Neural cell (in vitro differentiated cells): Measurements from ENCODE around the gene MMP24. TPM values are rescaled to one million over a fixed set of nuclear protein-coding genes. Genes with fewer than 3 reads are reported as not detected.

ENCODE experiments used
- H2AFZ ChIP-seq: fragments of 200-600, 300-800 bp; sonication (generic), shearing (Covaris generic); 2 replicates; pipeline ENCODE4 v1.6.0; 2014; ENCODE audit warnings: low read depth, mild to moderate bottlenecking, antibody characterized with exemption, low read length, moderate library complexity
- H3F3A ChIP-seq: fragments of 200-600 bp; shearing (Covaris generic); 2 replicates; pipeline ENCODE4 v1.6.1; 2016; ENCODE audit warnings: mild to moderate bottlenecking, moderate library complexity, mixed read lengths, antibody characterized with exemption, low read length; ENCODE audit not compliant: insufficient read depth, poor library complexity, severe bottlenecking
- H3K27ac ChIP-seq: fragments of 200-600, 300-800 bp; sonication (generic), shearing (Covaris generic); 2 replicates; pipeline ENCODE4 v1.5.1; 2014; ENCODE audit warnings: mild to moderate bottlenecking, low read length, moderate library complexity
- H3K27me3 ChIP-seq: fragments of 300-800, 200-600 bp; sonication (generic), shearing (Covaris generic); 2 replicates; pipeline ENCODE4 v1.6.0; 2014; ENCODE audit warnings: mild to moderate bottlenecking, low read depth, low read length, moderate library complexity; ENCODE audit not compliant: insufficient read depth
- H3K36me3 ChIP-seq: fragments of 300-800, 200-600 bp; sonication (generic), shearing (Covaris generic); 2 replicates; pipeline ENCODE4 v1.5.1; 2014; ENCODE audit warnings: mild to moderate bottlenecking, antibody characterized with exemption, low read length, moderate library complexity; ENCODE audit not compliant: insufficient read depth
- H3K4me2 ChIP-seq: fragments of 300-800, 200-600 bp; sonication (generic), shearing (Covaris generic); 2 replicates; pipeline ENCODE4 v1.6.0; 2014; ENCODE audit warnings: mild to moderate bottlenecking, low read length
- H3K4me3 ChIP-seq: fragments of 300-800, 200-600 bp; sonication (generic), shearing (Covaris generic); 2 replicates; pipeline ENCODE4 v1.5.1; 2014; ENCODE audit warnings: mild to moderate bottlenecking, low read length, moderate library complexity
- H3K79me2 ChIP-seq: fragments of 200-600 bp; shearing (Covaris generic); replicated peaks from 2 replicates; pipeline ENCODE4 v1.6.0; 2014; ENCODE audit warnings: mild to moderate bottlenecking, low read length, moderate library complexity; ENCODE audit not compliant: insufficient read depth
- H3K9ac ChIP-seq: fragments of 300-800, 200-600 bp; sonication (generic), shearing (Covaris generic); 2 replicates; pipeline ENCODE4 v1.6.1; 2016; ENCODE audit warnings: mild to moderate bottlenecking, low read length, mixed read lengths
- H3K9me2 ChIP-seq: fragments of 200-600 bp; shearing (Covaris generic); 2 replicates; pipeline ENCODE4 v1.6.1; 2016; ENCODE audit warnings: mild to moderate bottlenecking, low read length, mixed read lengths; ENCODE audit not compliant: insufficient read depth
- H3K9me3 ChIP-seq: fragments of 200-600, 300-800 bp; sonication (generic), shearing (Covaris generic); 2 replicates; pipeline ENCODE4 v1.6.1; 2016; ENCODE audit warnings: mild to moderate bottlenecking, mixed run types, low read length, moderate library complexity, mixed read lengths
- H4K20me1 ChIP-seq: fragments of 200-600 bp; shearing (Covaris generic); 2 replicates; pipeline ENCODE4 v1.6.1; 2016; ENCODE audit warnings: mild to moderate bottlenecking, mixed run types; ENCODE audit not compliant: insufficient read depth
- EP300 ChIP-seq: fragments of 450-650 bp; conservative IDR thresholded peaks from 2 replicates; pipeline ENCODE4 v1.6.1; 2014; ENCODE audit warnings: antibody characterized with exemption, mild to moderate bottlenecking, moderate library complexity; ENCODE audit not compliant: poor library complexity, severe bottlenecking
- EZH2 ChIP-seq: fragments of 200-600, 300-800 bp; shearing (Covaris generic), sonication (generic); IDR thresholded peaks from 2 replicates; pipeline ENCODE4 v1.6.1; 2014; ENCODE audit warnings: antibody characterized with exemption, low read length, borderline replicate concordance, mild to moderate bottlenecking; ENCODE audit not compliant: insufficient read depth, poor library complexity, severe bottlenecking
- MXI1 ChIP-seq: fragments of 450-650 bp; conservative IDR thresholded peaks from 2 replicates; pipeline ENCODE4 v1.6.1; 2014; ENCODE audit warnings: antibody characterized with exemption, mild to moderate bottlenecking; ENCODE audit not compliant: poor library complexity, severe bottlenecking
- POLR2AphosphoS5 ChIP-seq: IDR thresholded peaks from 2 replicates; pipeline ENCODE4 v1.6.1; 2012
- RAD21 ChIP-seq: fragments of 450-650 bp; conservative IDR thresholded peaks from 2 replicates; pipeline ENCODE4 v1.6.1; 2014; ENCODE audit warnings: antibody characterized with exemption, mild to moderate bottlenecking, moderate library complexity
- SMC3 ChIP-seq: fragments of 450-650 bp; conservative IDR thresholded peaks from 2 replicates; pipeline ENCODE4 v1.6.1; 2014; ENCODE audit warnings: antibody characterized with exemption, mild to moderate bottlenecking, moderate library complexity; ENCODE audit not compliant: poor library complexity
- TAF1 ChIP-seq: IDR thresholded peaks from 2 replicates; pipeline ENCODE4 v1.6.1; 2012; ENCODE audit warnings: low read depth
- polyA plus RNA-seq: library from polyadenylated mRNA; depleted of rRNA; stranded (reverse); fragments of >200 nt; gene quantifications from 2 replicates; pipeline ENCODE4 v1.2.3, GENCODE V29; 2014
- TF ChIP-seq, protein P1 (sequence below): IDR thresholded peaks from 2 replicates; pipeline ENCODE4 v1.6.1; 2012; ENCODE audit warnings: borderline replicate concordance
- TF ChIP-seq, protein P2 (sequence below): fragments of 450-650 bp; IDR thresholded peaks from 2 replicates; pipeline ENCODE4 v1.5.1; 2014; ENCODE audit warnings: antibody characterized with exemption, mild to moderate bottlenecking, moderate library complexity; ENCODE audit not compliant: poor library complexity, severe bottlenecking

Gene MMP24
- polyA plus RNA-seq, 1 donor from 2014 or later, result 57.4 TPM

DNA sequence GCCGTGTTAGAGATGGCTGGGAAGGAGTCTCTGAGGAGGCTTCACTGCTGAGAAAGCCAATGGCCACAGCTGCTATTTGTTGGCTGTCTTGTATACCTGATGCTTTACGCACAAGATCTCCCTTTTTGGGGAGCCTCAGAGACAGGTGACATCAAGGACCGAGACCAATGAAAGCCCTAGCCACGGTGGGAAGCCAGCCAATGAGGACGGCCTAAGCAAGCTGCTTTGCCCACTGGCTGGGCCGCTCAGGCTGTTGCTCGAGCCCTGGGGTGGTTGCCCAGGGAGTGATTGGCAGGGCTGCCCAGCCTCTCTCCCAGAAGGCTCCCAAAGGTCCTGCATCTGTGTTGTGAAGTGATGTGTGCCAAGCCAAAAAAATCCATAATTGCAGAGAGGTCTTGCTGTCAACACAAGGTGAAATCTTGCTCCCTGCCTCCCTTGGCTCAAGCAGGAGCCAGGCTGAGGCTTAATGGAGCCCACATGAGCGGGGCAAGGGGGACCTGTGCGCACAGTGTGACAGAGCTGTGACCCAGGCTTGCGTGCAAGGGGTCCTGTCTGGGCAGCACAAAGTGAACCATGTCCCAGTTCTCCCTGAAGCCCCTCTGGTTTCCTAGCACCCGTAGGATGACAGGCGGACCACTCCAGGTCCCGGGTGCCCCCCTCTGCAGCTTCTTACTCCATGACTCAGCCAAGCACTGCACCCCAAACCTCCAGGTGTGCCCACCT, 47.1 kb downstream of the MMP24 start:
- no peaks in the 10 kb centered on the region for H3K36me3 ChIP-seq
- H3K4me2 ChIP-seq, result no peak overlapping the region
- no peaks in the 10 kb centered on the region for H4K20me1 ChIP-seq
- H3K27ac ChIP-seq, result no peak overlapping the region
- TF ChIP-seq SMC3 (no peak), POLR2AphosphoS5 (no peak), RAD21 (no peak), MXI1 (no peak), TAF1 (no peak), EP300 (no peak), EZH2 (no peak)
- TF ChIP-seq, protein P1, sequence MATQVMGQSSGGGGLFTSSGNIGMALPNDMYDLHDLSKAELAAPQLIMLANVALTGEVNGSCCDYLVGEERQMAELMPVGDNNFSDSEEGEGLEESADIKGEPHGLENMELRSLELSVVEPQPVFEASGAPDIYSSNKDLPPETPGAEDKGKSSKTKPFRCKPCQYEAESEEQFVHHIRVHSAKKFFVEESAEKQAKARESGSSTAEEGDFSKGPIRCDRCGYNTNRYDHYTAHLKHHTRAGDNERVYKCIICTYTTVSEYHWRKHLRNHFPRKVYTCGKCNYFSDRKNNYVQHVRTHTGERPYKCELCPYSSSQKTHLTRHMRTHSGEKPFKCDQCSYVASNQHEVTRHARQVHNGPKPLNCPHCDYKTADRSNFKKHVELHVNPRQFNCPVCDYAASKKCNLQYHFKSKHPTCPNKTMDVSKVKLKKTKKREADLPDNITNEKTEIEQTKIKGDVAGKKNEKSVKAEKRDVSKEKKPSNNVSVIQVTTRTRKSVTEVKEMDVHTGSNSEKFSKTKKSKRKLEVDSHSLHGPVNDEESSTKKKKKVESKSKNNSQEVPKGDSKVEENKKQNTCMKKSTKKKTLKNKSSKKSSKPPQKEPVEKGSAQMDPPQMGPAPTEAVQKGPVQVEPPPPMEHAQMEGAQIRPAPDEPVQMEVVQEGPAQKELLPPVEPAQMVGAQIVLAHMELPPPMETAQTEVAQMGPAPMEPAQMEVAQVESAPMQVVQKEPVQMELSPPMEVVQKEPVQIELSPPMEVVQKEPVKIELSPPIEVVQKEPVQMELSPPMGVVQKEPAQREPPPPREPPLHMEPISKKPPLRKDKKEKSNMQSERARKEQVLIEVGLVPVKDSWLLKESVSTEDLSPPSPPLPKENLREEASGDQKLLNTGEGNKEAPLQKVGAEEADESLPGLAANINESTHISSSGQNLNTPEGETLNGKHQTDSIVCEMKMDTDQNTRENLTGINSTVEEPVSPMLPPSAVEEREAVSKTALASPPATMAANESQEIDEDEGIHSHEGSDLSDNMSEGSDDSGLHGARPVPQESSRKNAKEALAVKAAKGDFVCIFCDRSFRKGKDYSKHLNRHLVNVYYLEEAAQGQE, result no peak
- TF ChIP-seq, protein P2, sequence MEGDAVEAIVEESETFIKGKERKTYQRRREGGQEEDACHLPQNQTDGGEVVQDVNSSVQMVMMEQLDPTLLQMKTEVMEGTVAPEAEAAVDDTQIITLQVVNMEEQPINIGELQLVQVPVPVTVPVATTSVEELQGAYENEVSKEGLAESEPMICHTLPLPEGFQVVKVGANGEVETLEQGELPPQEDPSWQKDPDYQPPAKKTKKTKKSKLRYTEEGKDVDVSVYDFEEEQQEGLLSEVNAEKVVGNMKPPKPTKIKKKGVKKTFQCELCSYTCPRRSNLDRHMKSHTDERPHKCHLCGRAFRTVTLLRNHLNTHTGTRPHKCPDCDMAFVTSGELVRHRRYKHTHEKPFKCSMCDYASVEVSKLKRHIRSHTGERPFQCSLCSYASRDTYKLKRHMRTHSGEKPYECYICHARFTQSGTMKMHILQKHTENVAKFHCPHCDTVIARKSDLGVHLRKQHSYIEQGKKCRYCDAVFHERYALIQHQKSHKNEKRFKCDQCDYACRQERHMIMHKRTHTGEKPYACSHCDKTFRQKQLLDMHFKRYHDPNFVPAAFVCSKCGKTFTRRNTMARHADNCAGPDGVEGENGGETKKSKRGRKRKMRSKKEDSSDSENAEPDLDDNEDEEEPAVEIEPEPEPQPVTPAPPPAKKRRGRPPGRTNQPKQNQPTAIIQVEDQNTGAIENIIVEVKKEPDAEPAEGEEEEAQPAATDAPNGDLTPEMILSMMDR, result no peak
- no peaks in the 10 kb centered on the region for H3K9me2 ChIP-seq
- H3F3A ChIP-seq, result no peaks in the 10 kb centered on the region
- H3K9ac ChIP-seq, result no peak overlapping the region
- H3K9me3 ChIP-seq, result no peaks in the 10 kb centered on the region
- no peak overlapping the region for H2AFZ ChIP-seq
- H3K27me3 ChIP-seq, result no peaks in the 10 kb centered on the region
- H3K79me2 ChIP-seq, result peaks cover 5% of the 10 kb centered on the region
- H3K4me3 ChIP-seq, result no peak overlapping the region

DNA sequence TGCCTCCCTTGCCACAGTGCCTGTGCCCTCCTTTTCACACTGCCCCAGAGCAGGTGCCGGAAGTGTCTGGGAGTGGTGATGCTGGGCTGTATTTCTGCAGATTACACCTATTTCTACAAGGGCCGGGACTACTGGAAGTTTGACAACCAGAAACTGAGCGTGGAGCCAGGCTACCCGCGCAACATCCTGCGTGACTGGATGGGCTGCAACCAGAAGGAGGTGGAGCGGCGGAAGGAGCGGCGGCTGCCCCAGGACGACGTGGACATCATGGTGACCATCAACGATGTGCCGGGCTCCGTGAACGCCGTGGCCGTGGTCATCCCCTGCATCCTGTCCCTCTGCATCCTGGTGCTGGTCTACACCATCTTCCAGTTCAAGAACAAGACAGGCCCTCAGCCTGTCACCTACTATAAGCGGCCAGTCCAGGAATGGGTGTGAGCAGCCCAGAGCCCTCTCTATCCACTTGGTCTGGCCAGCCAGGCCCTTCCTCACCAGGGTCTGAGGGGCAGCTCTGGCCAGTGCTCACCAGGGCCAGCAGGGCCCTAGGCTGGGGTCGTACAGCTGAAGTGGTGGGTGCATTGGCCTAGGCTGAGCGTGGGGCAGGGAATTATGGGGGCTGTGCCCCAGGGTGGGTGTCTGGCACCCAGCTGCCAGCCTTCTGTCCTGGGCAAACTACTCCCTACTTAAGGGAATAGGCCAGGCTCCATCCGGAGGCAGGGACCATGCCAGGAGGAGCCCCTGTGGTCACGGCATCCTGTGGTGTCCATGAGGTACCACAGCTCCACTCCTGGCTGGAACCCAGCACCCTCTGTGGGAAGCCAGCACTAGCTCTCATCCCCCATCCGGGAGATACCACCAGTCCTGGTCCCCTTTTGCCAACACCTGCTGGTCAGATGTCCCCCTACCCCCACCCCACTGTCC, 47.9 kb downstream of the MMP24 start:
- Histone ChIP-seq H3K4me2 (no peak overlapping the region), H3K9me3 (no peaks in the 10 kb centered on the region), H3K27ac (no peak overlapping the region), H3K27me3 (no peaks in the 10 kb centered on the region), H3K4me3 (no peak overlapping the region), H3K79me2 (peaks cover 5% of the 10 kb centered on the region), H3F3A (no peaks in the 10 kb centered on the region), H3K36me3 (no peaks in the 10 kb centered on the region), H3K9me2 (no peaks in the 10 kb centered on the region), H3K9ac (no peak overlapping the region), H2AFZ (no peak overlapping the region), H4K20me1 (no peaks in the 10 kb centered on the region)
- TF ChIP-seq TAF1 (no peak), EZH2 (no peak), MXI1 (no peak), POLR2AphosphoS5 (no peak), SMC3 (no peak), RAD21 (no peak), EP300 (no peak)
- TF ChIP-seq, protein P2, result no peak
- TF ChIP-seq, protein P1, result no peak
